Hypothalamus (tissue), 51 donors: Measurements from ENCODE around the gene DPF3.
A peak's percentile ranks its signal among the peaks of the same experiment; 100 is the strongest.
"Not testable (repeated sequence)": the region's sequence is repeated elsewhere in the genome, so short reads cannot be mapped to it uniquely, and the experiment has no call there.

Experiments
- DNase-seq, 51 donors: peaks; one replicate each; lab custom pipeline; 2025; lab: John Stamatoyannopoulos, UW

The DPF3 gene

GRCh38 chr14:72881543-72881942 lies 12.4 kb downstream of the DPF3 start:
- no peak for DNase-seq

GRCh38 chr14:72880820-72881219 lies 13.1 kb downstream of the DPF3 start:
- DNase-seq: no peak

- no peak for DNase-seq
Measured at GRCh38 chr14:72880164-72880563, 13.7 kb downstream of the DPF3 start.

- DNase-seq: no peak
Measured at GRCh38 chr14:72879431-72879830, 14.5 kb downstream of the DPF3 start.

DNA sequence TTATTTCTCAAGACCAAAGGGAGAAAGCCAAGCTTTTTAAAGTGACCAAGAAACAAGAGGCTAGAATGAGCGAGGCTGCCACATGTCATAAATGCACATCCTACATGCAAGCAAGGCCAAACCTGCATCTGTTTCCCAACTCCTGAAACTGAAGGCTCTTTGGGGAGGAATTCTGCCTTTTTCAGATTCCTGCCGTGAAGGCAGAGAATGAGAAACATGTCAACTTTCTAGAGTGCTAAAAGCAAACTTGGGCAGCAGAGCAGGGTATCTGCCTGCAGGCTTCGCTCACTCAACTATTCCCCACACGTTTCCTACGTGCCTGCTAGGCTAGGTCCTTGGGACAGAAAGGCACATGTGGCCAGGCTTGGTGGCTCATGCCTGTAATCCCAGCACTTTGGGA lies 15.2 kb downstream of the DPF3 start:
- DNase-seq: no peak

DNA sequence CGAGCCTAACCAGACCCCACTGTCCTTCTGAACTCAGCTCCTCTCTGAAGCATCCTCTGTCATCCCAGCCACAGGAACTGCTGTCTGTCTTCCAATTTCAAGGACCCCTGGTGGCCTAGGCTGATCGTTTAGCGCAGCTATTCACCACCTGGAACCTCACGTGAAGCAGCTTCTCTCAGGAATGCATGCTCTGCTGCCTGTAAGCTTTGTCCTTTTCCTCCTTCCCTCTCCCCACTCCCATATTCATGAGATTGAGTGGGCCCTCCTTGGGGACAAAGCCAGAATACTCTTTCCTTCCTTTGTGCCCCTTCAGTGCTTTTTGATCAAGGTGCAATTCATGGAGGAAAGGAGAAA lies 17.2 kb downstream of the DPF3 start:
- no peak for DNase-seq

DNA sequence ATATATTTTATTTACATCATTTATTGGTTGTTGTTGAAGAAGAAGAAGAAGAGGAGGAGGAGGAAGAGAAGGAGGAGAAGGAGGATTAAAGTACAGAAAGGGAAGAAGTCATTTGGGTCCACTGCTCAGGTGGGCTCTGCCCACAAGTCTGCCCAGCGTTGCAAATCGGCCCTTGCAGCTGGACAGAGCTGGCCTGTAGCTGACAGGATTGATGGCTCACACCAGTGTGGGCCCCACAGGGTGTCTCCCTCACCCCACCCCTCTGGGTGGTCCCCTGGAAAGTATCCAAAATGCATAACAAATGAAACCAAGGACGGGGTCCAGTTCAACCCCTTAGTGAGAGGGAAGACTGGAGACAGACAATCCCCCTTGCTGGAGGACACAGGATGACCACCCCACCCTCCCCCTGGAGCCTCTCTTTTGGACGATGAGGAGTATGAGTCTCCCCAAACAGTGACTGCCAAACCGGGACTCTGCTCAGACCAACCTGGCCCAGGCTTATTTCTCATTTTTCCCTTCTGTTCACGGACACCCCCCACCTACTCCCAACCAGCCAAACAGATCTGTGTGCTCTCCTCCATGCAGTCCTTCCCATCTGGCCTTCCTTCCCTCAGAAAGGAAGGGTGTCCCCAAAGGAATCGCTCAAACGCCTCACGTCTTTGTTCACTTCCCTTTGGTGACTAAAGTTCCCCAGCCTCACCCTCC lies 17.7 kb downstream of the DPF3 start:
- DNase-seq: no peak

DNA sequence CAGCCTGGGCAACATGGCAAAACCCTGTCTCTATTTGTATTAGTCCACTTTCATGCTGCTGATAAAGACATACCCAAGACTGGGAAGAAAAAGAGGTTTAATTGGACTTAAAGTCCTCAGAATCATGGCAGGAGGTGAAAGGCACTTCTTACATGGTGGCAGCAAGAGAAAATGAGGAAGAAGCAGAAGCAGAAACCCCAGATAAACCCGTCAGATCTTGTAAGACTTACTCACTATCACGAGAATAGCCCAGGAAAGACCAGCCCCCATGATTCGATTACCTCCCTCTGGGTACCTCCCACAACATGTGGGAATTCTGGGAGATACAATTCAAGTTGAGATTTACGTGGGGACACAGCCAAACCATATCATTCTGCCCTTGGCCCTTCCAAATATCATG lies 23.0 kb downstream of the DPF3 start:
- DNase-seq: not testable (repeated sequence)

GRCh38 chr14:72869407-72870329 lies 24.2 kb downstream of the DPF3 start:
- DNase-seq: no peak

DNA sequence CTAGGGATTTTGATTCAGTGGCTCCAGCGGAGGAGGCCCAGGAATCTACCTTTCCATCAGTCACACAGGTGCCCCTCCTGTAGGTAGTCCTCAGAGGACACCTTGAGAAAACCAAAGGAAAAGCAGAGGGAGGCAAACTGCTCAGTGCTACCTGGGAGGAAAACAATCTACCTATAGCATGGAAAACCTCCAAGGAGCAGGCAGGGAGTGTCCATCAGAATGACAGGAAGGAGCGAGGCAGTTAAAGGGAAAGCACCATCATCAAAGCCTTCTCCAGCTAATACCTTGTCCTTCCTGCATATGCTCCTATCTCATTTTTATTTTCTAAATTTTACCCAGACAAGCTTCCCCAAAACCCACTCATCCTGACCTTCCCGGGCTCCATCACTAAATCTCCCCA lies 25.4 kb downstream of the DPF3 start:
- DNase-seq: no peak

DNA sequence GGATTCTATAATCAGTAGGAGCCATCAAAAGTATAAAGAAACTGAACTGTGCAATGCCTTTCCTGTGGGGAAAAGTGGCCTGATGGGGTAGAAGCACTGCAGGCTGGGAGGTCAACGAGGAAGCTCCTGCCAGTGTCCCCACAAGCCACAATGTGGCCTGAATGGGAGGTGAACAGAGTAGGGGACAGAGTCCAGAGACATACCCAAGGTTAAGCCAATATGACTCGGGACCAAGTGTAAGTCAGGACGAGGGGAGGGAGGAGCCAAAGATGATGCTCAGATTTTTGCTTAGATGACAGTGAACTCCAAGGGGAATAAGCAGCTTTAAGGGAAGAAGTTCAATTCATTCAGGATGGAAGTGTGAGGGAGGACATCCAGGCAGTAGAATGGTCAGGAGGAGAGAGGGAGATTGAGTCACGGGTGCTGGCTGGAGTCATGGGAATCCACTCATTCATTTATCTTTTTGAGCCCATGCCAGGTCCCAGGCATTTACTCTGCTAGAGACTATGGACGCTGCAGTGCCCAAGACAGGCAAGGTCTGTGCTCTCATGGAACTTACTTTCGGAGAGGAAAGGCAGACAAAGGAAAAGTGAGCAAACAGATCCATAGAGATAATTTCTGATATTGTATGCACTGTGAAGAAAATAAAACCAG lies 29.1 kb downstream of the DPF3 start:
- no peak for DNase-seq

DNA sequence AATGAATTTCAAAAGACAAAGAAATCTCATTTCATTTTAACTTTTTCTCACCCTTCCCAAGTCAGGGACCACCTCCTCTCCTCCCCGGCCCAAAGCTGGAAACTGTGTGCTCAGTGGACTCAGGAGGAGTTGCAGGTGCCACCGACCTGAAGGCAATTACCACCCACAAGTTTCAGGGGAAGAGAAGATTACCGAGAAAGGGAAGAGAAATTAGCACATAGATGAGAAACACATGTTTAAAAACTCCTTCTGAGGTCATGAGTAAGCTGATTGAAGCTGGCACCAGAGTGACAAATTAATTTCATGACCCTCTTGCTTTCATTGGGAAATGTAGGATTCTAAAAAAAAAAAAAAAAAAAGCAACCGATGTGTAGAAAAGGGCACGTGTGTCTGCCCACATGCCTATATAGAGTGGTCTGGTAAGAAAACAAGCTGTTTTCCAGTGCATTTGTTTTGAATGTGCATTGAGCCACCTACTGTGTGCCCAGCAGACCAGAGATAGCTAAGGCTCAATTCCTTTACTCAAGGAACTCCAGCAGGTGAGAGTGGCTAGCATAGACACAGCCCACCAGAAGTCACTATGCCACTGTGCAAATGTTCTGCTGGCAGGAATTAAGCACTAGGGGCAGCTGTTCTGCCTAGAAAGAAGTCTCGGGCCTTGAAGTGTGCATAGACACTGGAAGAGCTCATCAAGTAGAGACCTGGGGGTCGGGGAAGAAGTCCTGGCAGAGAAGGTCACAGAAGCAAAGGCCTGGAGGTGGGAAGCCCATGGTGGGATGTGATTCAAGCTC lies 30.5 kb downstream of the DPF3 start:
- DNase-seq: no peak

- no peak for DNase-seq
Measured at GRCh38 chr14:72856530-72857266, 37.2 kb downstream of the DPF3 start.

DNA sequence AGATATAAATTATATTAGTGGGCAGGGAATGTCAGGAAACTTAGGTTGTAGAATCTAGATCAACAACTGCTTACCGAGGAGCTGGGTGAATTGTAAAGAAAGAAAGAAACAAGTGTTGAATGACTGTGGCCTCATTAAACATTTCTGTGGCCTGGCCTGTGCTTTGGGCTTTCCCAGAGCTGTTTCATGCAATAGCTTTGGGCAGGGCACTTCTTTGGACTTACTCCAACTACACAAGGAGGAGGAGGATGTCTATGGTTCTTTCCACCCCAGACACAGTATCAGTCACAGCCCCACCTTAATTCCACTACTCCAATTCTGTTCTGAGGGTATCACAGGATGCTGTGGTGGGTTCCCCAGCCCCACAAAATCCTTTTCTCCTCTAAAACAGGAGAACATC lies 38.0 kb downstream of the DPF3 start:
- peak in 1 of 51 donors; percentile 8 for DNase-seq

- DNase-seq: no peak
Measured at GRCh38 chr14:72852194-72852593, 41.7 kb downstream of the DPF3 start.

- no peak for DNase-seq
Measured at GRCh38 chr14:72851635-72852034, 42.3 kb downstream of the DPF3 start.

GRCh38 chr14:72850360-72850759 lies 43.5 kb downstream of the DPF3 start:
- no peak for DNase-seq

GRCh38 chr14:72849222-72849621 lies 44.7 kb downstream of the DPF3 start:
- DNase-seq: no peak

- no peak for DNase-seq
Measured at GRCh38 chr14:72847721-72848120, 46.2 kb downstream of the DPF3 start.

- DNase-seq: no peak
Measured at GRCh38 chr14:72845683-72846082, 48.2 kb downstream of the DPF3 start.
